ENCODE data around the gene NXPH4. TPM values are rescaled to one million over a fixed set of nuclear protein-coding genes. Genes with fewer than 3 reads are reported as not detected.

Gene NXPH4
- total RNA-seq, 6 experiments from 2014 or later, result 0.87 to 1.5 (median 1.2) TPM; not detected in 3

GRCh38 chr12:57204454-57204853, 12.1 kb upstream of the NXPH4 start:
- DNase-seq (no peak), ATAC-seq (no peak)
- no peak overlapping the region for H3K27ac ChIP-seq
- no peaks in the 10 kb centered on the region for H3K4me1 ChIP-seq
- TF ChIP-seq, protein P1, sequence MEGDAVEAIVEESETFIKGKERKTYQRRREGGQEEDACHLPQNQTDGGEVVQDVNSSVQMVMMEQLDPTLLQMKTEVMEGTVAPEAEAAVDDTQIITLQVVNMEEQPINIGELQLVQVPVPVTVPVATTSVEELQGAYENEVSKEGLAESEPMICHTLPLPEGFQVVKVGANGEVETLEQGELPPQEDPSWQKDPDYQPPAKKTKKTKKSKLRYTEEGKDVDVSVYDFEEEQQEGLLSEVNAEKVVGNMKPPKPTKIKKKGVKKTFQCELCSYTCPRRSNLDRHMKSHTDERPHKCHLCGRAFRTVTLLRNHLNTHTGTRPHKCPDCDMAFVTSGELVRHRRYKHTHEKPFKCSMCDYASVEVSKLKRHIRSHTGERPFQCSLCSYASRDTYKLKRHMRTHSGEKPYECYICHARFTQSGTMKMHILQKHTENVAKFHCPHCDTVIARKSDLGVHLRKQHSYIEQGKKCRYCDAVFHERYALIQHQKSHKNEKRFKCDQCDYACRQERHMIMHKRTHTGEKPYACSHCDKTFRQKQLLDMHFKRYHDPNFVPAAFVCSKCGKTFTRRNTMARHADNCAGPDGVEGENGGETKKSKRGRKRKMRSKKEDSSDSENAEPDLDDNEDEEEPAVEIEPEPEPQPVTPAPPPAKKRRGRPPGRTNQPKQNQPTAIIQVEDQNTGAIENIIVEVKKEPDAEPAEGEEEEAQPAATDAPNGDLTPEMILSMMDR (IDR thresholded peaks at IDR 0.05), result no peak
- TF ChIP-seq POLR2A (IDR thresholded peaks at IDR 0.05), result no peak
- H3K4me3 ChIP-seq, result no peak overlapping the region
- intact Hi-C loops (cut with DNase I), result no loop called here
- no peaks in the 10 kb centered on the region for H3K27me3 ChIP-seq
- WGBS (ENCODE audit: insufficient coverage, low coverage, low lambda C conversion rate, missing lambda C conversion rate), result 88% methylated on average over 14 of the region's 19 CpGs
- no peaks in the 10 kb centered on the region for H3K9me3 ChIP-seq
- peaks cover 5 to 99% (median 67%) of the 10 kb centered on the region in 4 donors for H3K36me3 ChIP-seq

- TF ChIP-seq, protein P1 (IDR thresholded peaks at IDR 0.05), result no peak
- TF ChIP-seq POLR2A (IDR thresholded peaks at IDR 0.05), result no peak
- Histone ChIP-seq H3K36me3 (peaks cover 5 to 100% (median 66%) of the 10 kb centered on the region in 4 donors), H3K27me3 (no peaks in the 10 kb centered on the region), H3K27ac (no peak overlapping the region), H3K4me3 (no peak overlapping the region), H3K4me1 (no peaks in the 10 kb centered on the region), H3K9me3 (no peaks in the 10 kb centered on the region)
- DNase-seq (no peak), ATAC-seq (no peak)
- WGBS (ENCODE audit: insufficient coverage, low coverage, low lambda C conversion rate, missing lambda C conversion rate), result 94% methylated on average over 12 of the region's 26 CpGs
- intact Hi-C loops (cut with DNase I), result loop anchor here in 1 of 2 donors (5.0 kb wide), 1 partner anchor 37 kb away; no protein-coding TSS in a partner anchor
Observed at GRCh38 chr12:57205186-57205585, 11.4 kb upstream of the NXPH4 start.

DNA sequence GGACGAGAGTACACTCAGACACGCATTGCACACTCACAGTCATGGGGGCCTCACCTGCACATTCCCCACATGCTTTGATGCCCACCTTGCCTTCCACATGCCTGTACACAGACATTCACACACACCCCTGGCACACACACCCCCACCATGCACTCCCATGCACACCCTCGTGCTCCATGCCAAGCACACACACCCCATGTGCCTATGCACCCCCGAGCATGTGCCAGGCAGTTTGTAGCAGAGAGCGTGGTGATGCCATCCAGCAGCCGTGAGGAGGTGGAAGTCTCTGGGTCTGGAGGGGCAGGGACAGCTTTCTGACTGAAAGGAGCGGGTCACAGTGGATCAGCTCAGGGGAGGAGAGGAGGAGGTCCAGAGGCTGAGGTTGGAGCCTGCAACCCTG, 10.7 kb upstream of the NXPH4 start:
- no peaks in the 10 kb centered on the region for H3K27me3 ChIP-seq
- H3K4me1 ChIP-seq, result no peaks in the 10 kb centered on the region
- ATAC-seq (no peak), DNase-seq (no peak)
- no peak for TF ChIP-seq POLR2A (IDR thresholded peaks at IDR 0.05)
- TF ChIP-seq, protein P1 (IDR thresholded peaks at IDR 0.05), result no peak
- no peak overlapping the region for H3K4me3 ChIP-seq
- WGBS (ENCODE audit: insufficient coverage, low coverage, low lambda C conversion rate, missing lambda C conversion rate), result 77% methylated on average over 4 of the region's 7 CpGs
- peaks cover 5 to 100% (median 63%) of the 10 kb centered on the region in 4 donors for H3K36me3 ChIP-seq
- no peak overlapping the region for H3K27ac ChIP-seq
- intact Hi-C loops (cut with DNase I), result loop anchor here in 1 of 2 donors (5.0 kb wide), 1 partner anchor 36 kb away; no protein-coding TSS in a partner anchor
- no peaks in the 10 kb centered on the region for H3K9me3 ChIP-seq

DNA sequence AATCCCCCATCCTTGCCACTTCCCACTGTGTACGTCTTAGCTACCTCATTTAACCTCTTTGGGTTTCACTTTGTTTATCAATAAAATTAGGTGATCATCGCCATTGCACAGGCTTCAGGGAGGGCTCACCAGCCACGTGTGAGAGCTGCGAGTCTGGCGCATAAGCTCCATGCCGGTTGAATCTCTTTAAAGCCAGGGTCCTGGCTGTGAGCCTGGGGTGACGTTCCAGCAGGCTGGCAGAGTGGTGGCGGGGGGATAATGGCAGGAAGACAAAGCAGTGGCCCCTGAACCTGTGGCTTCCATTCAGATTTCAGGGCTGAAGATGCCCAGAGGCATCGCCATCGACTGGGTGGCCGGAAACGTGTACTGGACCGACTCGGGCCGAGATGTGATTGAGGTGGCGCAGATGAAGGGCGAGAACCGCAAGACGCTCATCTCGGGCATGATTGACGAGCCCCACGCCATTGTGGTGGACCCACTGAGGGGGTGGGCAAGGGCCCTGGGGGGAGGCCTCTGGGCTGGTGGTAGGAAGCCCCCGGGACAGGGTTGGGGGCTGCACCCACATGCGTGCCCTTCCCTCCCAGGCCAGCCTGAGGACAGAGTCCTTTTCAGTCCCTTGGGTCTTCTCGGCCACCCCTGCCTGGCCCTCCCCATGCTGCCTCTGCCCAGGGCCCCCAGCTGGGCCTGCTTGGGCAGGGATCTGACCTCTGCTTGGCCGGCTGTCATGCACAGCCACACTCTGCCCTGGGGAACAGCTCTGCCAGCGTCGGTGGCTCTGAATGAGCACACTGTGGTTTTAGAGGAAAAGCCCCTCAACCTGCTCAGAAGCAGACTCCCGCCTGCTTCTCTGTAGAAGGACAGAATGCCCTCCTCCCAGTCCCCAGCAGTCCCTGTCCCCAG, 8.6 kb upstream of the NXPH4 start:
- TF ChIP-seq, protein P1 (IDR thresholded peaks at IDR 0.05), result no peak
- no peak for TF ChIP-seq POLR2A (IDR thresholded peaks at IDR 0.05)
- intact Hi-C loops (cut with DNase I), result loop anchor here in 1 of 2 donors (5.0 kb wide), 1 partner anchor 34 kb away; no protein-coding TSS in a partner anchor
- DNase-seq (no peak), ATAC-seq (no peak)
- WGBS (ENCODE audit: insufficient coverage, low coverage, low lambda C conversion rate, missing lambda C conversion rate), result 77% methylated on average over 10 of the region's 29 CpGs
- no peaks in the 10 kb centered on the region for H3K9me3 ChIP-seq
- H3K27ac ChIP-seq, result no peak overlapping the region
- no peaks in the 10 kb centered on the region for H3K27me3 ChIP-seq
- H3K36me3 ChIP-seq, result peaks cover 5 to 100% (median 58%) of the 10 kb centered on the region in 4 donors
- no peaks in the 10 kb centered on the region for H3K4me1 ChIP-seq
- H3K4me3 ChIP-seq, result no peak overlapping the region

All from right lobe of liver (tissue), 6 donors.